Activated CD8-positive, alpha-beta T cell treated with anti-CD3 and anti-CD28 coated beads for 36 hours (primary cell): Measurements from ENCODE around the gene PDRG1. TPM values are rescaled to one million over a fixed set of nuclear protein-coding genes. Genes with fewer than 3 reads are reported as not detected.
"Not testable (repeated sequence)": the region's sequence is repeated elsewhere in the genome, so short reads cannot be mapped to it uniquely, and the experiment has no call there.

Experiments
- ATAC-seq: fragments of 200-7000 bp; cut with Tn5 transposase; one replicate; pipeline ENCODE4 v1.10.0; 2021; ENCODE audit warnings: mild to moderate bottlenecking, moderate library complexity
- CTCF ChIA-PET: fragments of 350-600 bp; sonication (Branson Sonifier 250); formaldehyde crosslinking; loops from one replicate; lab custom pipeline; 2021; ENCODE audit warnings: antibody characterized with exemption; lab: Charles Lee
- POLR2A ChIA-PET: fragments of 350-600 bp; sonication (Branson Sonifier 250); formaldehyde crosslinking; loops from one replicate; lab custom pipeline; 2021; ENCODE audit warnings: antibody characterized with exemption; lab: Charles Lee
- DNase-seq: peaks from one replicate; pipeline ENCODE4 v3.0.0-alpha.2; 2020
- H3K27ac Mint-ChIP-seq: one replicate; pipeline ENCODE4 v1.8.0; 2021; ENCODE audit warnings: mild to moderate bottlenecking, mixed read lengths
- H3K27me3 Mint-ChIP-seq: one replicate; pipeline ENCODE4 v1.8.0; 2021; ENCODE audit warnings: mixed read lengths
- H3K36me3 Mint-ChIP-seq: one replicate; pipeline ENCODE4 v1.8.0; 2021; ENCODE audit warnings: low read depth, mixed read lengths
- H3K4me1 Mint-ChIP-seq: one replicate; pipeline ENCODE4 v1.8.0; 2021; ENCODE audit warnings: low read depth, mixed read lengths
- H3K4me3 Mint-ChIP-seq: one replicate; pipeline ENCODE4 v1.8.0; 2021; ENCODE audit warnings: mild to moderate bottlenecking, moderate library complexity, mixed read lengths
- H3K9me3 Mint-ChIP-seq: one replicate; pipeline ENCODE4 v1.8.0; 2021; ENCODE audit warnings: mixed read lengths
- intact Hi-C: fragments of 100-400 bp; cut with micrococcal nuclease; formaldehyde crosslinking; loops from one replicate; pipeline ENCODE4 v1.10.0; 2022
- total RNA-seq, 2 experiments: library from RNA; stranded (reverse); gene quantifications; one replicate each; pipeline ENCODE4 v1.2.3, GENCODE V29; 2021
- TF ChIP-seq, protein P1 (sequence below): fragments of 200-600 bp; IDR thresholded peaks from one replicate; pipeline ENCODE4 v1.8.0; 2022; ENCODE audit warnings: antibody characterized with exemption, mild to moderate bottlenecking

The PDRG1 gene
- total RNA-seq, 2 experiments from 2014 or later: 17.7 to 18.3 TPM

DNA sequence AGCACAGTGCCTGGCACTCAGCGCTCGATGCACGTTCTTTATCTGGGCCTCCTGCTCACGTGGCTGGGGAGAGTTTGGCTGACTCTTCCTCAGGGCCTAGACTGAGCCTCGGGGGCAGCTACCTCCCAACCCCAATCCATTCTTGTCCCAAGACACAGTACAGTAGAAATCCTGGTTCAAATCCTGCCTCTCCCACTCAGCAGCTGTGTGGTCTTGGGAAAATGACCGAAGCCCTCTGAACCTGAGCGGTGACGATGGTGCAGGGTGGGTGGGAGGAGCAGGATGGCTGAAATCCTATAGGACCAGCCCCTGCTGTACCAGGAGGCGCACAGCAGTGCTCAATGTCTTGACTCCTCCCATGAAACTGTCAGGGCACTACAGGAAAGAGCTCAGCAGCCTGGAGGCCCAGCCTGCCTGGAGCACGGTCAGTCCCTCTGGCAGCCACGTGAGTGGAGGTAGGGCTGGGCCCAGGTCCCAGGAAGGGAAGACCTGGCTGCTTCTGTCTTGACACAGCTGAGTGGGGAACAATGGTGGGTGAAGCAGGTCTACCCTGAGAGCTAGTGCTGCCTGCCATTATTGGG is 31.5 kb downstream of the PDRG1 start:
- Mint-ChIP-seq H3K27me3 (peaks cover 27% of the 10 kb centered on the region), H3K4me3 (no peak overlapping the region), H3K27ac (no peak overlapping the region), H3K4me1 (peaks cover 13% of the 10 kb centered on the region), H3K9me3 (no peaks in the 10 kb centered on the region), H3K36me3 (no peaks in the 10 kb centered on the region)
- TF ChIP-seq, protein P1, sequence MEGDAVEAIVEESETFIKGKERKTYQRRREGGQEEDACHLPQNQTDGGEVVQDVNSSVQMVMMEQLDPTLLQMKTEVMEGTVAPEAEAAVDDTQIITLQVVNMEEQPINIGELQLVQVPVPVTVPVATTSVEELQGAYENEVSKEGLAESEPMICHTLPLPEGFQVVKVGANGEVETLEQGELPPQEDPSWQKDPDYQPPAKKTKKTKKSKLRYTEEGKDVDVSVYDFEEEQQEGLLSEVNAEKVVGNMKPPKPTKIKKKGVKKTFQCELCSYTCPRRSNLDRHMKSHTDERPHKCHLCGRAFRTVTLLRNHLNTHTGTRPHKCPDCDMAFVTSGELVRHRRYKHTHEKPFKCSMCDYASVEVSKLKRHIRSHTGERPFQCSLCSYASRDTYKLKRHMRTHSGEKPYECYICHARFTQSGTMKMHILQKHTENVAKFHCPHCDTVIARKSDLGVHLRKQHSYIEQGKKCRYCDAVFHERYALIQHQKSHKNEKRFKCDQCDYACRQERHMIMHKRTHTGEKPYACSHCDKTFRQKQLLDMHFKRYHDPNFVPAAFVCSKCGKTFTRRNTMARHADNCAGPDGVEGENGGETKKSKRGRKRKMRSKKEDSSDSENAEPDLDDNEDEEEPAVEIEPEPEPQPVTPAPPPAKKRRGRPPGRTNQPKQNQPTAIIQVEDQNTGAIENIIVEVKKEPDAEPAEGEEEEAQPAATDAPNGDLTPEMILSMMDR: no peak
- intact Hi-C loops: no loop called here
- ChIA-PET POLR2A (interaction anchor here (0.9 to 1.0 kb wide), 2 partner anchors 17 to 30 kb away, joined by 3 read pairs; no protein-coding TSS in a partner anchor), CTCF (interaction anchor here (1.1 kb wide), 1 partner anchor 107 kb away, joined by 3 read pairs; no protein-coding TSS in a partner anchor)
- DNase-seq (no peak), ATAC-seq (no peak)

- TF ChIP-seq, protein P1: no peak
- CTCF ChIA-PET: interaction anchor here (1.0 to 1.3 kb wide), 3 partner anchors 32 to 106 kb away, joined by 3 read pairs; partner anchors contain the start of gene PDRG1
- Mint-ChIP-seq H3K27ac (no peak overlapping the region), H3K36me3 (no peaks in the 10 kb centered on the region), H3K9me3 (no peaks in the 10 kb centered on the region), H3K27me3 (peaks cover 24% of the 10 kb centered on the region), H3K4me3 (no peak overlapping the region), H3K4me1 (peaks cover 13% of the 10 kb centered on the region)
- ATAC-seq (no peak), DNase-seq (no peak)
- POLR2A ChIA-PET: interaction anchor here (0.9 to 1.0 kb wide), 2 partner anchors 18 to 31 kb away, joined by 3 read pairs; no protein-coding TSS in a partner anchor
- intact Hi-C loops: no loop called here
Measured at GRCh38 chr20:31919410-31920155, 32.3 kb downstream of the PDRG1 start.

DNA sequence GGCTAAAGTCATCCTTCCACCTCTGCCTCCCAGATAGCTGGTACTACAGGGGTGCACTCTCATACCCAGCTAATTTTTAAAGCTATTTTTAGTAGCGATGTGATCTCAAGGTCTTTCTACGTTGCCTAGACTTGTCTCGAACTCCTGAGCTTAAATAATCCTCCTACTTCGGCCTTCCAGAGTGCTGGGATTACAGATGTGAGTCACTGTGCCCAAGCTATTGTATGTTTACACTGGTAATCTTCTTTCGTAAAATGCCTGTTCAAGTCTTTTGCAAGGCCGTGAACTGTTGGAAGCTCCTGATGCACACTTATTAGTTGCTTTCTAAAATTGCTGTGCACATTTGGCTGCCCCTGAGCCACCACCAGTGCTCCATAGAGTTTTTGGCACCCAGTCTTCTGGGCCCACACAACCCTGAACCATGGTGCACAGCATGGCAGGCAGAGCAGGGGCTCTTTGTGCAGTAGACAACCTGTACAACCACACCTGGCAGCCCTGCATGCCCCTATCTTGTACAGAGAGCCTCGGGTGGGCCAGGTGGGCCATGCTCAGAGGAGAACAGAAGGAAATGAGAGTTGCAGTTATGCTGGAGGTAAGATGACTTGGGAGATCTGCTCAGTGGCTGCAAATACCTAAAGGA is 33.3 kb downstream of the PDRG1 start:
- Mint-ChIP-seq H3K4me1 (peaks cover 5% of the 10 kb centered on the region), H3K27ac (no peak overlapping the region), H3K4me3 (no peak overlapping the region), H3K36me3 (no peaks in the 10 kb centered on the region), H3K9me3 (no peaks in the 10 kb centered on the region), H3K27me3 (peaks cover 17% of the 10 kb centered on the region)
- POLR2A ChIA-PET: no interaction called here
- CTCF ChIA-PET: interaction anchor here (0.9 to 1.3 kb wide), 4 partner anchors 33 to 113 kb away, joined by 3 to 4 read pairs (median 3); partner anchors contain the start of genes CCM2L and PDRG1
- ATAC-seq (no peak), DNase-seq (no peak)
- intact Hi-C loops: no loop called here
- TF ChIP-seq, protein P1: no peak

DNA sequence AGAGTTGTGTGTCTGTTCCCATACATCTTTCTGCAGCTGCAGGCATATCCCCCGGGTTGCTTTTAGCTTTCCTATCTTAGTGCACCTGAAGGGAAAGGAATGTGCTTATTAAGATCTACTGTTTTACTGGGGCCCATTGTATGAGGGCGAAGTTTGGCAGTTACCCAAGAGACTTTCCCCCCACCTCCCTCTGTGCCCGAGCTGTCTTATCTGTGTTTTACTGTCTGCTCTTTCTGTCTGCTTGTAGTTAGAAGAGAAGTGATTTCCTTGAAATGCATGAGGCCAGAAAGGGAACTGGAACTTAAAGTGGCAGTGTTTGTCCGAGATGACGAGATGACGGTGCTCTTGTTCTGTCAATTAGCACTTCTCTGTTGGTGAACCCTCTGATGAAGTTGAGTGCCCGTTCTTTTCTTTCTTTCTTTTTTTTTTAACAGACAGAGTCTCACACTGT is 33.9 kb downstream of the PDRG1 start:
- intact Hi-C loops, H3K4me1 Mint-ChIP-seq, DNase-seq, H3K9me3 Mint-ChIP-seq, H3K27ac Mint-ChIP-seq, H3K36me3 Mint-ChIP-seq, POLR2A ChIA-PET, ATAC-seq, H3K4me3 Mint-ChIP-seq: not testable (repeated sequence)
- H3K27me3 Mint-ChIP-seq: peaks cover 17% of the 10 kb centered on the region
- CTCF ChIA-PET: interaction anchor here (0.9 to 1.3 kb wide), 4 partner anchors 34 to 114 kb away, joined by 3 to 4 read pairs (median 3); partner anchors contain the start of genes CCM2L and PDRG1

- H3K9me3 Mint-ChIP-seq: no peaks in the 10 kb centered on the region
- ATAC-seq (no peak), DNase-seq (no peak)
- POLR2A ChIA-PET: no interaction called here
- peaks cover 17% of the 10 kb centered on the region for H3K27me3 Mint-ChIP-seq
- H3K4me3 Mint-ChIP-seq: no peak overlapping the region
- CTCF ChIA-PET: no interaction called here
- H3K4me1 Mint-ChIP-seq: no peaks in the 10 kb centered on the region
- TF ChIP-seq, protein P1: no peak
- intact Hi-C loops: no loop called here
- H3K27ac Mint-ChIP-seq: no peak overlapping the region
- no peaks in the 10 kb centered on the region for H3K36me3 Mint-ChIP-seq
Measured at GRCh38 chr20:31916708-31917107, 35.1 kb downstream of the PDRG1 start.
